IPS-15b (cell line): ENCODE measurements around the gene TXLNG.
A peak's percentile ranks its signal among the peaks of the same experiment; 100 is the strongest.

Experiments used
- H3K27me3 ChIP-seq: one replicate; pipeline ENCODE4 v1.6.1; 2013; ENCODE audit warnings: low read length; ENCODE audit not compliant: control insufficient read depth, insufficient read depth
- H3K36me3 ChIP-seq: one replicate; pipeline ENCODE4 v1.6.1; 2013; ENCODE audit warnings: low read length; ENCODE audit not compliant: control insufficient read depth, insufficient read depth
- H3K4me1 ChIP-seq: one replicate; pipeline ENCODE4 v1.6.1; 2013; ENCODE audit warnings: mild to moderate bottlenecking, low read length; ENCODE audit not compliant: control insufficient read depth, insufficient read depth
- H3K4me3 ChIP-seq: one replicate; pipeline ENCODE4 v1.5.1; 2013; ENCODE audit warnings: low read depth, low read length
- H3K9ac ChIP-seq: one replicate; pipeline ENCODE4 v1.6.1; 2013; ENCODE audit warnings: low read depth, mild to moderate bottlenecking, low read length
- H3K9me3 ChIP-seq: one replicate; pipeline ENCODE4 v1.6.1; 2013; ENCODE audit warnings: mild to moderate bottlenecking, low read length; ENCODE audit not compliant: control insufficient read depth, insufficient read depth

TXLNG gene

GRCh38 chrX:16868920-16869319, 82.7 kb downstream of the TXLNG start:
- Histone ChIP-seq H3K4me1 (peaks cover 9% of the 10 kb centered on the region), H3K9me3 (no peaks in the 10 kb centered on the region), H3K27me3 (peaks cover 6% of the 10 kb centered on the region), H3K4me3 (peak overlapping the region; percentile 78), H3K36me3 (peaks cover 7% of the 10 kb centered on the region), H3K9ac (peak overlapping the region; percentile 2)

- no peaks in the 10 kb centered on the region for H3K9me3 ChIP-seq
- H3K9ac ChIP-seq = peak overlapping the region; percentile 2
- H3K27me3 ChIP-seq = peaks cover 6% of the 10 kb centered on the region
- H3K4me3 ChIP-seq = peak overlapping the region; percentile 78
- peaks cover 9% of the 10 kb centered on the region for H3K4me1 ChIP-seq
- peaks cover 7% of the 10 kb centered on the region for H3K36me3 ChIP-seq
Observed at GRCh38 chrX:16869393-16870094, 83.3 kb downstream of the TXLNG start.

DNA sequence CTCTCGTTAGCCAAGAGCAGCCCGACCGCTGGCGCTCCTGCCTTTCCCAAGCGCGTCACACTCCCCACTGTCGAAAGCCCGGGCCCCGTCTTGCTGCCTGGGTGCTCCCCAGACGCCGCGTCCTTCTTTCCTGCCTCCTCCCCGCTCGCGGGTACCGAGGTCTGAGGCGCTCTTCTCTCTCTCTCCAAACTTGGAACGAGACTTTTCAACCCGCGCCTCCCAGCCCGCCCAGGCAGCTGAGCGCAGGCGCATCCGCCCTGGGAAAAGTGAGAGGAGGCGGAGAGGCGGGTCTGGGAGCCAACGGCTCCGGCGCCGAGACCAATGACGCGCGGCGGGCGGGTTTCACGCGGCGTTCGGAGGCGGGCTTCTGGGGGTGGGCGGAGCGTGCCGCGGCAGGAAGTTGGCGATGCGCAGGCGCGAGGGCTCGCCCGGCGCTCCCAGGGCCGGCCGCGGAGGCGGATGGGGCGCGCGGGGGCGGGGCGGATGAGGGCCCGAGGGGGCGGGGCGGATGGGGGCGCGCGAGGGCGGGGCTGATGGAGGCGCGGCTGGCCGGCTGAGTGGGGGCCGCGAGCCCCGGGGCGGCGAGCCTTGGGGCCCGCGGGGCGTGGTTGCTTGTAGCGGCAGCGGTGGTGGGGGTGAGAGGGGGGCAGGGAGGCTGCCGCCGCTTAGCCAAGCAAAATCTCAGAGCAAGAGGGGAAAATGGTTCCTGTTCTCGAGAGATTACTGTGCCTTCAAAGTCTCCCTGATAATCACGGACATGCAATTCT, 84.0 kb downstream of the TXLNG start, which contains the start of gene RBBP7:
Gene RBBP7 (minus strand): TSS at position 268 of the 767 bp plus-strand sequence. CDS start 309 bp downstream, outside the sequence.
- H3K9me3 ChIP-seq = no peaks in the 10 kb centered on the region
- peak within 1 kb of the TSS; percentile 78 for H3K4me3 ChIP-seq
- H3K36me3 ChIP-seq = peaks cover 7% of the 10 kb centered on the region
- H3K9ac ChIP-seq = peak within 1 kb of the TSS; percentile 87
- peaks cover 6% of the 10 kb centered on the region for H3K27me3 ChIP-seq
- peaks cover 9% of the 10 kb centered on the region for H3K4me1 ChIP-seq

- Histone ChIP-seq H3K4me1 (peaks cover 9% of the 10 kb centered on the region), H3K27me3 (peaks cover 6% of the 10 kb centered on the region), H3K9ac (peak overlapping the region; percentile 87), H3K36me3 (peaks cover 3% of the 10 kb centered on the region), H3K9me3 (no peaks in the 10 kb centered on the region), H3K4me3 (peak overlapping the region; percentile 77)
Observed at GRCh38 chrX:16870862-16871815, 84.9 kb downstream of the TXLNG start.

DNA sequence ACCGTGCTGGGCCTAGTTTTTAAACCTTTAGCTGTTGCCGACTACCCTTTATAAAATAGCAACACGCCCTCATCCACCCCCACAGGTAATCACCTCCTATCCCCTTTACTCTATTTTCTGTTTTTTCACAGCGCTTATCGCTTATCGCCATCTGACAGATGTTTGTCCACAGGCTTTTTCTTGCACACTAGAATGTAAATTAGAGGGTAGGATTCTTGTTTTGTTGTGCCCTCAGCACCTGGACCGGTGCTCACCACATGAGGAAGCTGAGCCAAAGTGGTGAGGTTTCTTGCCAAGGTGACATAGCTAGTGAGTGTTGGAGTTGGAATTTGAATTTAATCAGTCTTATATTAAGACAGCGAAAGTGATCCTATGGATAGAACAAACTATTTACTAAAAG, 86.8 kb downstream of the TXLNG start:
- H3K4me3 ChIP-seq = no peak overlapping the region
- peaks cover 3% of the 10 kb centered on the region for H3K4me1 ChIP-seq
- H3K9ac ChIP-seq = no peak overlapping the region
- no peaks in the 10 kb centered on the region for H3K9me3 ChIP-seq
- H3K36me3 ChIP-seq = no peaks in the 10 kb centered on the region
- peaks cover 6% of the 10 kb centered on the region for H3K27me3 ChIP-seq

DNA sequence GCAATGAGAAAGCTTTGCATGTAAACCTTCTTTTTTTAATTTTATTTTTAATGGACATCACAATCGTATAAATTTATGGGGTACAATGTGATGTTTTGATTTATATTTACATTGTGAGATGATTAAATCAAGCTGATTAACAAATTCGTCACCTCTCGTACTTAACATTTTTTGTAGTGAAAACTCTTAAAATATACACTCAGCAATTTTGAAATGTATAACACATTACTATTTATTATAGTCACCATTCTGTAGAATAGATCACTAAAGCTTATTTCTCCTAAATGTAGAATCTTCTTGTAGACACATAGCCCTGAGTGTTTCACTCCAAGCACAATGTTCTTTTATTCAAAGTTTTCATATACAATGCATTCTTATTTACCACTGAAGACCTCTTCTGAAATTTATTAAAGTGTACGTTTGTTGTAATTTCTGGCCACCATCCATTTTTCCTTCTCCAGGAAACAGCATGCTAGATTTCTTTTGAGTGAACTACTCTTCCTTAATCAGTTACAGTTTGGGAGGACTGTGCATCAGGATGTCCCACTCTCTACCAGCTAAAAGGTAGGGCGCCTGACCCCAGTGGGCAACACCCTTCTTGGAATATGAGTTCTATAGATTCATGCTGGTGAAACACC, 88.3 kb downstream of the TXLNG start:
- Histone ChIP-seq H3K27me3 (peaks cover 8% of the 10 kb centered on the region), H3K9ac (no peak overlapping the region)

GRCh38 chrX:16876696-16877095, 90.4 kb downstream of the TXLNG start:
- Histone ChIP-seq H3K9ac (no peak overlapping the region), H3K9me3 (no peaks in the 10 kb centered on the region), H3K27me3 (peaks cover 9% of the 10 kb centered on the region), H3K4me3 (no peak overlapping the region), H3K4me1 (no peaks in the 10 kb centered on the region), H3K36me3 (no peaks in the 10 kb centered on the region)

More for the DNA sequence above, 88.3 kb downstream of the TXLNG start:
- H3K4me1 ChIP-seq = no peaks in the 10 kb centered on the region
- H3K36me3 ChIP-seq = no peaks in the 10 kb centered on the region
- H3K9me3 ChIP-seq = no peaks in the 10 kb centered on the region
- H3K4me3 ChIP-seq = no peak overlapping the region

GRCh38 chrX:16882169-16882568, 95.9 kb downstream of the TXLNG start:
- Histone ChIP-seq H3K9ac (no peak overlapping the region), H3K4me3 (peak overlapping the region; percentile 85), H3K36me3 (no peaks in the 10 kb centered on the region), H3K27me3 (peaks cover 9% of the 10 kb centered on the region), H3K9me3 (no peaks in the 10 kb centered on the region), H3K4me1 (no peaks in the 10 kb centered on the region)

GRCh38 chrX:16882702-16883486, 96.6 kb downstream of the TXLNG start:
- Histone ChIP-seq H3K4me1 (no peaks in the 10 kb centered on the region), H3K4me3 (peak overlapping the region; percentile 85), H3K27me3 (peaks cover 9% of the 10 kb centered on the region)

GRCh38 chrX:16883487-16883804, 97.2 kb downstream of the TXLNG start:
- H3K9ac ChIP-seq = no peak overlapping the region
- H3K27me3 ChIP-seq = peaks cover 9% of the 10 kb centered on the region
- H3K4me1 ChIP-seq = no peaks in the 10 kb centered on the region
- no peaks in the 10 kb centered on the region for H3K9me3 ChIP-seq
- no peaks in the 10 kb centered on the region for H3K36me3 ChIP-seq
- H3K4me3 ChIP-seq = no peak overlapping the region

More at GRCh38 chrX:16882702-16883486, 96.6 kb downstream of the TXLNG start:
- H3K9me3 ChIP-seq = no peaks in the 10 kb centered on the region
- H3K36me3 ChIP-seq = no peaks in the 10 kb centered on the region
- peak overlapping the region; percentile 87 for H3K9ac ChIP-seq
